K562 (cell line): ENCODE results near the gene LOXL4. TPM values are rescaled to one million over a fixed set of nuclear protein-coding genes. Genes with fewer than 3 reads are reported as not detected.

Experiments used
- ATAC-seq: fragments of 200-7000 bp; cut with Tn5 transposase; 3 replicates; pipeline ENCODE4 v1.9.1; 2020; ENCODE audit warnings: moderate library complexity
- BruUV-seq: library from RNA; stranded (reverse); fragments of 400-500 nt; replicated peaks from 2 replicates; lab custom pipeline; 2021; lab: Mats Ljungman, UMichigan
- CTCF ChIA-PET: fragments of 300-600 bp; formaldehyde crosslinking; extraction: SDS; loops from one replicate; lab custom pipeline; 2021; ENCODE audit warnings: low intra/inter-chr PET ratio; lab: Yijun Ruan, JAX
- POLR2A ChIA-PET: fragments of 300-600, 350-650 bp; sonication (Branson Sonifier 250); formaldehyde crosslinking; extraction: SDS; loops from one replicate; lab custom pipeline; 2021; ENCODE audit warnings: antibody characterized with exemption, inconsistent platforms; lab: Yijun Ruan, JAX
- DNase-seq, 4 experiments: peaks; one replicate each; pipeline versions ENCODE4 v3.0.0 to v3.0.0-alpha.2; 2011 to 2018; ENCODE audit warnings: low spot score in 3 of 4, mixed read lengths in 3 of 4; ENCODE audit errors: extremely low read depth in 1 of 4
- FAIRE-seq: peaks from 2 replicates; lab custom pipeline; 2011; peaks lifted over from hg19 to GRCh38; lab: Jason Lieb, UNC
- H2AFZ ChIP-seq: 2 replicates; pipeline ENCODE4 v1.6.0; 2011; ENCODE audit warnings: low read depth, low read length, control low read depth, inconsistent platforms
- H3K27ac ChIP-seq: fragments of 200-600 bp; 3 replicates; pipeline ENCODE4 v1.8.0; 2011; ENCODE audit warnings: low read depth, mild to moderate bottlenecking, control low read depth, inconsistent platforms, low read length, moderate library complexity, mixed read lengths; ENCODE audit errors: extremely low read depth
- H3K27me3 ChIP-seq, 2 experiments: fragments of 300-600 bp in 1 of 2; 2 replicates in 1 of 2; 3 replicates in 1 of 2; pipeline versions ENCODE4 v1.6.0 to v1.8.0; 2011; ENCODE audit warnings: inconsistent platforms in 2 of 2, low read length in 2 of 2, mild to moderate bottlenecking in 1 of 2, mixed read lengths in 1 of 2, moderate library complexity in 1 of 2; ENCODE audit not compliant: control insufficient read depth in 2 of 2, insufficient read depth in 2 of 2
- H3K36me3 ChIP-seq: fragments of 300-600 bp; 3 replicates; pipeline ENCODE4 v1.8.0; 2011; ENCODE audit warnings: mild to moderate bottlenecking, low read length, inconsistent platforms; ENCODE audit not compliant: control insufficient read depth, insufficient read depth
- H3K4me1 ChIP-seq, 2 experiments: fragments of 200-600 bp in 1 of 2; replicated peaks in 1 of 2; 2 replicates in 1 of 2; 3 replicates in 1 of 2; pipeline versions ENCODE4 v1.5.1 to v1.8.0; 2011; ENCODE audit warnings: inconsistent platforms in 2 of 2, low read length in 2 of 2, mild to moderate bottlenecking in 1 of 2, mixed read lengths in 1 of 2, moderate library complexity in 1 of 2; ENCODE audit not compliant: control insufficient read depth in 2 of 2, insufficient read depth in 2 of 2
- H3K4me2 ChIP-seq: 2 replicates; pipeline ENCODE4 v1.6.1; 2011; ENCODE audit warnings: low read length, control low read depth, inconsistent platforms, mixed read lengths; ENCODE audit not compliant: insufficient read depth
- H3K4me3 ChIP-seq: fragments of 200-600 bp; sonication (generic), shearing (Covaris generic); 2 replicates; pipeline ENCODE4 v1.5.1; 2016; ENCODE audit warnings: control low read depth, inconsistent platforms
- H3K79me2 ChIP-seq: fragments of 200-600 bp; 3 replicates; pipeline ENCODE4 v1.8.0; 2011; ENCODE audit warnings: low read length, inconsistent platforms; ENCODE audit not compliant: control insufficient read depth, insufficient read depth
- H3K9ac ChIP-seq, 2 experiments: 2 replicates each; pipeline versions ENCODE4 v1.6.0 to v1.6.1; 2011; ENCODE audit warnings: low read depth in 2 of 2, low read length in 2 of 2, control low read depth in 1 of 2, inconsistent platforms in 1 of 2, mild to moderate bottlenecking in 1 of 2, mixed read lengths in 1 of 2; ENCODE audit not compliant: insufficient read depth in 1 of 2
- H3K9me1 ChIP-seq: one replicate; pipeline ENCODE4 v1.6.0; 2011; ENCODE audit warnings: inconsistent platforms, mild to moderate bottlenecking, low read length, moderate library complexity; ENCODE audit not compliant: control insufficient read depth, insufficient read depth
- H3K9me3 ChIP-seq: replicated peaks from 2 replicates; pipeline ENCODE4 v1.5.1; 2011; ENCODE audit warnings: low read depth, low read length, inconsistent platforms; ENCODE audit not compliant: control insufficient read depth, insufficient read depth
- H4K20me1 ChIP-seq: replicated peaks from 2 replicates; pipeline ENCODE4 v1.6.1; 2011; ENCODE audit warnings: low read length, inconsistent platforms, mixed read lengths; ENCODE audit not compliant: control insufficient read depth, insufficient read depth
- CUX1 ChIP-seq: fragments of 200-800 bp; sonication (Bioruptor generic); IDR thresholded peaks from 2 replicates; pipeline ENCODE4 v1.6.1; 2016; ENCODE audit warnings: missing genetic modification characterization, missing compliant biosample characterization
- KAT7 ChIP-seq: sonication (generic); formaldehyde crosslinking; IDR thresholded peaks from 2 replicates; pipeline ENCODE4 v1.8.0; 2022; ENCODE audit warnings: missing genetic modification reagents, mild to moderate bottlenecking, borderline replicate concordance
- RBBP5 ChIP-seq: fragments of 200-600 bp; sonication (generic); IDR thresholded peaks from 2 replicates; pipeline ENCODE4 v1.6.1; 2012; ENCODE audit warnings: borderline replicate concordance, mild to moderate bottlenecking, low read length, control low read depth, inconsistent platforms; ENCODE audit not compliant: insufficient read depth, poor library complexity, severe bottlenecking
- ZNF212 ChIP-seq: fragments of 450-650 bp; formaldehyde crosslinking; IDR thresholded peaks from 2 replicates; pipeline ENCODE4 v1.4.0; 2020; ENCODE audit warnings: mild to moderate bottlenecking
- ZNF511 ChIP-seq: sonication (generic); formaldehyde crosslinking; IDR thresholded peaks from 2 replicates; pipeline ENCODE4 v1.8.0; 2022; ENCODE audit warnings: mild to moderate bottlenecking, missing genetic modification reagents
- ZNF717 ChIP-seq: fragments of 250-450 bp; sonication (Bioruptor Pico); IDR thresholded peaks from 2 replicates; pipeline ENCODE4 v1.5.0; 2021
- WGBS: fragments of 100-300 bp; shearing (Covaris generic); methylation state at CpG from one replicate; pipeline ENCODE4 v1.1.6; 2016; ENCODE audit warnings: low coverage, mixed read lengths; ENCODE audit not compliant: insufficient coverage; ENCODE audit errors: missing lambda C conversion rate; 5-methylcytosine and 5-hydroxymethylcytosine counted together
- in situ Hi-C: fragments of 300-500 bp; cut with MboI; formaldehyde crosslinking; loops from 4 replicates; pipeline ENCODE4 v1.15.0; 2018; ENCODE audit warnings: inconsistent platforms, mixed read lengths
- intact Hi-C: fragments of 100-400 bp; cut with micrococcal nuclease; formaldehyde crosslinking; loops from 2 replicates; pipeline ENCODE4 v1.14.2; 2022
- polyA plus RNA-seq, 8 experiments: library from polyadenylated mRNA; depleted of rRNA in 4 of 8; stranded (reverse) in 5 of 8; unstranded in 3 of 8; fragments of >200 nt; fragmentation: Nextera tagmentation in 2 of 8; fragmentation: Illumina TruSeq in 1 of 8; extraction: Ambion mirVana in 2 of 8; extraction: Trizol in 1 of 8; gene quantifications; 2 replicates each; pipeline versions ENCODE4 v1.2.1 to v1.2.3, GENCODE V29; 2011 to 2014; ENCODE audit warnings: inconsistent platforms in 1 of 8, missing spikeins in 1 of 8
- total RNA-seq, 7 experiments: library from RNA; depleted of rRNA in 6 of 7; stranded (reverse); fragments of >200 nt in 6 of 7; fragmentation: Illumina TruSeq in 2 of 7; extraction: Trizol in 2 of 7; gene quantifications; 2 replicates each; pipeline versions ENCODE4 v1.2.1 to v1.2.3, GENCODE V29; 2011 to 2021; ENCODE audit warnings: low replicate concordance in 1 of 7
- TF ChIP-seq, protein P1 (sequence below): fragments of 150-350 bp; IDR thresholded peaks from 2 replicates; pipeline ENCODE4 v1.6.1; 2014; ENCODE audit warnings: low read depth, mild to moderate bottlenecking, low read length, borderline replicate concordance

Gene LOXL4
- total and polyA plus RNA-seq, 9 of the 15 experiments (the other 6 are each of a cell fraction or from before 2014, with no cell fraction given) = 0.03 to 0.35 (median 0.05) TPM; not detected in 3

DNA sequence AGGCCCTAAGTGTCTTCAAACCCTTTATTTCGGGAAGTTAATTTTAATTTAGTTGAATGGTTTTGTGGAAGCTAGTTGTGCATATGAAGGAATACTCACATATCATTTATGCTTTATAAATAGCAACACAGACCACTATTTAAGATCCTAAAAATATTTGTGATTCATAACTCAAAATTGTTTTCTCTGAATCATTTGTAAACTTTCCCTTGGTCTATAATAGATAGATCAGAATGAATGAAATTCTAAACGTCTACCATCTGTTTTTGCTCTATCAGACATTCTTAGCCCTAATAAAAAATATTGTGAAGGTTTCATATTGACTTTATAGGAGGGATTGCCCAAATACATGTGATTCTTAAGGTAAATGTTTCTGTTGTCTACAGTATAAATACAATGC lies 43.5 kb downstream of the LOXL4 start (continued):
- TF ChIP-seq ZNF511 (CRISPR knock-in tag) = no peak
- TF ChIP-seq, all 486 proteins: peak for 0

DNA sequence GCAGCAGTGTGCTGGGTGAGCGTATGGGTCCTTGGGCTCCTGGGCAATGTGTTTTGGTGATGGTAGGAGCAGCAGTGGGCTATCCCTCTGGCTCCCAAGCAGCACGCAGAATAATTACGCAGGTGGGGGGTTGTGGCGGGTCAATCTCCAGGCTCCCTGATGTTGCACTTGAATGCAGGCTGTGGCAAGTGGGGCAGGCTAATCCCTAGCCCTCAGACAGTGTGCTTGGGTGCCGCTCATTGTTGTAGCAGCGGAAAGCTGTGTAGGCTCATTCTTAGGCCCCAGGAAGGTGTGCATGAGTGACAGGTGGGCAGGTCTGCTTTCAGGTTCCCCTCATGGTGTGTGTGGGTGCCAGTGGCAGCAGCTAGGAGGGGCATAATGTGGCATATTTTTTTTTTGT lies 44.1 kb downstream of the LOXL4 start:
- ATAC-seq = no peak

More for the DNA sequence above, 44.1 kb downstream of the LOXL4 start:
- H3K4me3 ChIP-seq = no peak overlapping the region
- H3K27me3 ChIP-seq = no peaks in the 10 kb centered on the region
- intact Hi-C loops = no loop called here
- H3K9ac ChIP-seq = no peak overlapping the region
- H3K27ac ChIP-seq = no peak overlapping the region
- H3K4me1 ChIP-seq = peaks cover 4 to 5% of the 10 kb centered on the region in 2 experiments; a peak in 3 of 5 replicates
- TF ChIP-seq RBBP5 = no peak
- no peak for TF ChIP-seq KAT7 (CRISPR knock-in tag)
- no peak for TF ChIP-seq ZNF717 (CRISPR knock-in tag)
- TF ChIP-seq CUX1 = no peak
- TF ChIP-seq ZNF212 = no peak
- TF ChIP-seq, protein P1, sequence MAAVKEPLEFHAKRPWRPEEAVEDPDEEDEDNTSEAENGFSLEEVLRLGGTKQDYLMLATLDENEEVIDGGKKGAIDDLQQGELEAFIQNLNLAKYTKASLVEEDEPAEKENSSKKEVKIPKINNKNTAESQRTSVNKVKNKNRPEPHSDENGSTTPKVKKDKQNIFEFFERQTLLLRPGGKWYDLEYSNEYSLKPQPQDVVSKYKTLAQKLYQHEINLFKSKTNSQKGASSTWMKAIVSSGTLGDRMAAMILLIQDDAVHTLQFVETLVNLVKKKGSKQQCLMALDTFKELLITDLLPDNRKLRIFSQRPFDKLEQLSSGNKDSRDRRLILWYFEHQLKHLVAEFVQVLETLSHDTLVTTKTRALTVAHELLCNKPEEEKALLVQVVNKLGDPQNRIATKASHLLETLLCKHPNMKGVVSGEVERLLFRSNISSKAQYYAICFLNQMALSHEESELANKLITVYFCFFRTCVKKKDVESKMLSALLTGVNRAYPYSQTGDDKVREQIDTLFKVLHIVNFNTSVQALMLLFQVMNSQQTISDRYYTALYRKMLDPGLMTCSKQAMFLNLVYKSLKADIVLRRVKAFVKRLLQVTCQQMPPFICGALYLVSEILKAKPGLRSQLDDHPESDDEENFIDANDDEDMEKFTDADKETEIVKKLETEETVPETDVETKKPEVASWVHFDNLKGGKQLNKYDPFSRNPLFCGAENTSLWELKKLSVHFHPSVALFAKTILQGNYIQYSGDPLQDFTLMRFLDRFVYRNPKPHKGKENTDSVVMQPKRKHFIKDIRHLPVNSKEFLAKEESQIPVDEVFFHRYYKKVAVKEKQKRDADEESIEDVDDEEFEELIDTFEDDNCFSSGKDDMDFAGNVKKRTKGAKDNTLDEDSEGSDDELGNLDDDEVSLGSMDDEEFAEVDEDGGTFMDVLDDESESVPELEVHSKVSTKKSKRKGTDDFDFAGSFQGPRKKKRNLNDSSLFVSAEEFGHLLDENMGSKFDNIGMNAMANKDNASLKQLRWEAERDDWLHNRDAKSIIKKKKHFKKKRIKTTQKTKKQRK = no peak
- POLR2A ChIA-PET = no interaction called here
- H3K9me3 ChIP-seq = no peaks in the 10 kb centered on the region
- no TSS peak for BruUV-seq
- in situ Hi-C loops = no loop called here
- FAIRE-seq (no peak), DNase-seq (no peak)
- no peaks in the 10 kb centered on the region for H4K20me1 ChIP-seq
- H3K9me1 ChIP-seq = no peaks in the 10 kb centered on the region
- no peaks in the 10 kb centered on the region; the same call in 2 of the 3 replicates for H3K36me3 ChIP-seq
- WGBS = 94% methylated on average over 5 of the region's 6 CpGs
- CTCF ChIA-PET = no interaction called here
- H2AFZ ChIP-seq = no peak overlapping the region
- H3K79me2 ChIP-seq = peaks cover 26% of the 10 kb centered on the region
- H3K4me2 ChIP-seq = no peak overlapping the region
